ENCODE measurements around the gene MAPKAP1.

MAPKAP1 gene

DNA sequence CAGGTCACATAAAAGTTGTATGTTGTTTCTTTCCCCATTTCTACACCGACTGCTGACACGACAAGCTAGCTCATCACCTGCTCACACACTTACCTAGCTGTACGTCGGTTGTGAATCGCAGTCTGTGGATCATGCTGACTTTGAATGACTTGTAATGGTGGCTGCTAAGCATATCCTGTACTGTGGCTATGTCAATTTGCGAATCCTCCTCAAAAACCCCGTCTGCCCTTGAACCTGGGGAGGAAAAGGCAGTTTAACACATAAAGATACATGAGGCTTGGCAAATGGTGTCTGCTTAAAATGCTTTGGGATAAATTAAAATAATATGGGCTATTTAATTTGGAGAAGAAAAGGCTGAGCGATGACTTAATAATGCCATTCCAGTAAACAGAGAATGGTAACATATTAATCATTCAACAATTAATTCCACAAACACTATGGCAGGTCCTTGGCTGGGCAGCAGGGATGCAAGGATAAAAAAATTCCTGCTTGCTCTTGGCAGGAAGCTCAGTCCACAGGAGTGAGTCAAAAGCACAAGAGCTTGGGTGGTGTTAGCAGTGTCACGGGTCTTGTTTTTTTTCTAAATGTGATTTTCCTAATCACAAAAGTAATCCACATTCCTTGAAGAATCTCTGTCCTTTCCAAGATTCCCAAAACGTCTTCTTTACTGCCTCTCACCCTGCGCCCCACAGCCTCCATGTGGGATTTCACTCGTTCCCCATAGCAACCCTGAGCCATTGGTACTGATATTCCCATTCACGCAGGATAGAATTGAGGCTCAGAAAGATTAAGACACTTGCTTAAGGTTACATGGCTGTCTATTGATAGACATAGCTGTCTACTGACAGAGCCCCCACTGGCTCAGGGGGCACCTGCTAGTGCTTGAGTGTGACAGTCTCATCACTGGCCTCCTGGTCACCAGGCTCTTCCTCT, 222.4 kb downstream of the MAPKAP1 start:
- DNase-seq (ENCODE audit: low spot score) = peak; percentile 27

DNA sequence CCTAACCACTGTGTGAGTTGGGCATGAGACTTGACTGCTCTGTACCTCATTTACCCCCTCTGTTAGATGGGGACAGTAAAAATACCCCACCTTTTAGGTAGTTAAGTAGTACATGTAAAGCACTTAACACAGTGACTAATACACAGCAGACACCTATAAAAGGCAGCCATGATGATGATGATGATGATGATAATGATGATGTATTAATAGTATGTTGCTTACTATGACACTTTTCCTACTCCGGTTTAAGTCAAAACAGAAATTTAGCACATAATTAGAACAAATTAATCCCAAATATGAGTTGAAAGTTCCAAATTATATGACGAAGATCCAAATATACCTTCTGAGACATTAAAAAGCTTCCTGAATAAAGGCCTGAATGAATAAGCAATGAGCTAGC, 223.3 kb downstream of the MAPKAP1 start:
- no peak for DNase-seq (ENCODE audit: low spot score)

GRCh38 chr9:125479846-125480615, 227.0 kb downstream of the MAPKAP1 start:
- DNase-seq (ENCODE audit: low spot score) = no peak

DNA sequence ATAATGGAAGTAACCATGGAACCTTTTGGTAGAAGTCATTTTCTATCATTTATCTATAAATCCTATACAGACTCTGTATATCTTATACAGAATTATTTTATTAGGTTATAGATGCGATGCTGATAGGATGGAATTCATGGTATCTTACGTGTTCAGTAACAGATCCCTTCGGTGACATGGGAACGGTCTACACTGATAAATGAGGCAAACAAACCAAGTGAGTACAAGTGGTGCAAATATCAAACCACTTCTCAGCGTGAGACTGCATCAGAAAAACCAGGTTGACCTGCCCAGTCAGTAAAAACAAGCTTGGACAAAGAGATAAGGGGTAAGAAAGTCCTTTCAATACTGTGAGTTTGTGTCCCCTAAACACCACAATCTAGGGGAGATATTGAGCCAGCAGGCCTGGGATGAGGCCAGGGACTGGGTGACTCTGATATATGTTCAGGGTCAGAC, 229.9 kb downstream of the MAPKAP1 start:
- DNase-seq (ENCODE audit: low spot score) = no peak

DNA sequence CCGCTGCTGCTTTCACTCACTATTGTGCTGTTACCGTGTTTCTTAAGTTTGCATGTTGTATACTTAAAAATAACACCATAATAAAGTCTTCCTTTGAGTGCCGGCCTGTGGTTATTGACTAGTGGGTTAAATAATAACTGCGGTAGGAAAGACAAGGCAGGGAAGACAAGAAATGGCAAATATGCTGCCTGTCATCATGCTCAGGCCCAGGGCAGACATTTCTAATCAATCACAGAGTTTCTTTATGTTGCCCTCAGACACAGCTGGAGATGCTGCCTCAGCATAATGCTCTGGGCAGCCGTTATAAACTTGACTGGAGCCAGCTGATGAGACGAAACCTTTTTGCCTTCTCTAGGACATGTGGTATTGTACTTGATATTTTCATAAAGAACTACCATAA, 230.4 kb downstream of the MAPKAP1 start:
- no peak for DNase-seq (ENCODE audit: low spot score)

- no peak for DNase-seq (ENCODE audit: low spot score)
Measured at GRCh38 chr9:125475385-125475784, 231.6 kb downstream of the MAPKAP1 start.

- peak; percentile 46 for DNase-seq (ENCODE audit: low spot score)
Measured at GRCh38 chr9:125472926-125473701, 233.9 kb downstream of the MAPKAP1 start.

DNA sequence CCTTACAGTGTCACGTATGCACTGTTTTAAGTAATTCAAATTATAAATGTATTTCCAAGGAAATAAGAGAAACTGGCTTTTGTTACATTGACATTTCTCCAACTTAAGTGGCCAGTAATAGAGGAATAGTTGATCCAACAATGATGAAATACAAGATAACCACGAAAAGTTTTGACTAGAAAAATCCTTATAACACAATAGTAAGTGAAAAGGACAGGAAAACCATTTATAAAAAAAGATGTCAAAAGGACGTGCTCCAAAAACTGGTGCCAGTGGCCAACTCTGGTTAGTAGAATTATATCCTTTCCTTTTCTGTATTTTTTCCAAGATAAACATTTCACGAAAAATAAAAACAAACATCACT, 234.5 kb downstream of the MAPKAP1 start:
- no peak for DNase-seq (ENCODE audit: low spot score)

DNA sequence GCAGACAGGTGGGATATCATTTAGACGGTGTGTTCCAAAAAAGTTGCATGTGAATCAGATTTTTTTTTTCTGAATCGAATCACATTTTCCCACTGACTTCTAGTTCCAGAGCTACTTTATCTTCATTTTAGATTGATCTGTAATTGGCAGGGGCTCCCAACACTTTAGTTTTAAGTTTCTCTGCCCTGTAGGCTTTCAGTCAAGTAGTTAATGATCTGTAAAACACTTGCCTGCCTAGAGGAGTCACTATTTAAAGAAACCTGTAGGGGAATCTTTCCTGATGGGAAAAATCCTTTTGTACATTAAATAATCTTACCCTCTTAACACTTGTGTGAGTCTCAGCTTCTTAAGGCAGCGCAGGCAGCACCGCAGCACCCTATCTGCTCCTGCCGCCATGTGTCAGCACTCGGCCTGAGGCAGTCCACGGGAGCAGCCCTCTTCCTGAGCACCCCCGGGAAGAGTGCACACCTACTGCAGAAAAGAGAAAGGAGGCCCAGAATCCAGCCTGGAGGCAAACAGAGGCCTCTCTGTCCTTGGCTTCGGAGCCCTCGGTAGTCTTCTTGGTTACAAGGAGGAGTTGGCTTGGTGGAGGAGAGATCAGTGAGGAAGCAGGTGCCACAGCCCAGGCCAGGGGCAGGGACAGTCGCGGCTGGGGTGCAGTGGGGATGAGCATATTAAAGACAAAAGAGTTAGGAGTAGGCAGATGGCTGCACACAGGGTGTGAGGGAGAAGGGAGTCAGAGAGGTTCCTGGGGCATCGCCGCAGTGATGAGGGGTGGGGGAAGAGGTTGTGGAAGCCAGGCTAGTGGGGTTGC, 236.0 kb downstream of the MAPKAP1 start:
- no peak for DNase-seq (ENCODE audit: low spot score)

DNA sequence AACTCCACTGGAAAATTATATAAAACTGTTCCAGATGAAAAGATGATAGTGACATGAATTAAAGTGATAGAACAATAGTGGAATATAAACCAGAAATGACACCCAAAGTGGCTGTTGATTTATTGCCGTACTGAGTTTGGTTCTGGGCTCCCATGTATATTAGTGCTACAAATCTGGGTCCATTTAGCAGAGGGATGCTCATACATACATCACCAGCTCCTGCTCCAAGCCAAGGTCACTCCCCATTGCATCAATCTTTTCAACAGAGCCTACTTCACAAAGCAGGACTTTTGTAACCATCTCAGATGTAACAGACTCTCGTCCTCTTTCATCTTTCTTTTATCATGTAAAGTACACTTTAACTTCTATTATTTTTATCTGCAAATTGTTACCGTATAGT, 236.8 kb downstream of the MAPKAP1 start:
- no peak for DNase-seq (ENCODE audit: low spot score)

DNA sequence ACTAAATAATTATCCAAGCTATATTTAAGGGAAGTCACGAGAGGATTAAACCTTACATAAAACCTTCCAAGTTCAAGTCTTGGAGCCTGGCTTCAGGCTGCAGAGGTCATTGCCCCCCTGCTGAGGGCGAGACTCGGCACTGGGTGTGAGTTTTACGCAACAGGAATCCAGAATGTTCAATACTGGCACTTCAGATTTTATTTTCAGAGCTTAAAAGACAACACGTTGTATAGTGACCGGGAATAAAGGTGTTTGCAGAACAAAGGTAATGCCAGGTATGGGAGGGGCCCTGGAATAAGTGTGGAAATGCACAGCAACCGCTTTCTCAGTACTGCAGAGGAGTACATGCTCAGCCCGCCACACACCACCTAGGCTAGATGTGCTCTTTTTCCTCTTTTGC, 238.4 kb downstream of the MAPKAP1 start:
- no peak for DNase-seq (ENCODE audit: low spot score)

DNA sequence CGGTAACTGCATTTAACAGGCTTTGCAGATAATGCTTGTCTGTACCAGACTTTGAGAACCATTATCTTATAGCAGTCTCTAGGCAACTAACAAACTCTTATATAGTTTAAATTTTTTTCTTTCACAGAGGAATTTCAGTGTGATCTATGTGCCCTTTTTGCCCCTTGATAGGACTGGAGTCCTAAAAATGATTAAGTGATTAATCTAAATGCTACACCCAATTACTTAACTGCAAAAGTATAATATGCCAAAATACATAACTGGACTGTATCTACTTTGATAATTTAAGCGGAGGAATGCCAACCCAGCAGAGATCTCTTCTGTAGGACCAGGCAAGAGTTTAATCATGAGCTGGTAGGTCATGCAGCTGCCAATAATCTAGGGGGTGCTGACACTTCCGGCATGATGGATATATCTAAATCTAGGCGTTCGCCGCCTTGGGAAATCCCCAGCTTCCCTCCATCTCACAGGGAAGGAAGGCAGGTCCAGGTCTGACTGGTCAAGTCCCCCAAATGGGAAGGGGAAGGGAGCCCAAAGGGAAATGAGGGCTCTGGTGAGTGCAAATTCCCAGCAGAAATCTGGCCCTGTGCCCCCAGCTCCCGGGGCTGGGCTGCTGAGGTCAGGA, 239.8 kb downstream of the MAPKAP1 start:
- DNase-seq (ENCODE audit: low spot score) = no peak

DNA sequence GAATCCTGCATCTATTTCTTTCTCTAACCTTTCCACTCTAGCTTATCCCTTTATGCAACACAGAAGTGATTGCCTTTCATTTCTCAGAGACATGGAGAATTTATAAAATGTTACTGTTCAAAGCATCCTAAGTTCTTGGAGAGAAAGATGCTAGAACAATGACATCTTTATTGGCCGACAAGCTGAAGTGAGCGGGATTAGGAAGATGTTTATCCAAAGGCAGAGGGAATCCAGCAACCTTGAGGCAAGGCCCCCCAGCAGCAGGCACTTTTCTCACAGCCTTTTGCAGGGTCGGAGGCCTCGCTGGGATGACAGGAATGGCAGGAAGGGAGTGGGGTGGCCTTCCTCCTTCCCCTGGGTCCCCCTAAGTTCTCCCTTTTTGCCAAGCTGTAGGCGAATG, 240.6 kb downstream of the MAPKAP1 start:
- DNase-seq (ENCODE audit: low spot score) = no peak

DNA sequence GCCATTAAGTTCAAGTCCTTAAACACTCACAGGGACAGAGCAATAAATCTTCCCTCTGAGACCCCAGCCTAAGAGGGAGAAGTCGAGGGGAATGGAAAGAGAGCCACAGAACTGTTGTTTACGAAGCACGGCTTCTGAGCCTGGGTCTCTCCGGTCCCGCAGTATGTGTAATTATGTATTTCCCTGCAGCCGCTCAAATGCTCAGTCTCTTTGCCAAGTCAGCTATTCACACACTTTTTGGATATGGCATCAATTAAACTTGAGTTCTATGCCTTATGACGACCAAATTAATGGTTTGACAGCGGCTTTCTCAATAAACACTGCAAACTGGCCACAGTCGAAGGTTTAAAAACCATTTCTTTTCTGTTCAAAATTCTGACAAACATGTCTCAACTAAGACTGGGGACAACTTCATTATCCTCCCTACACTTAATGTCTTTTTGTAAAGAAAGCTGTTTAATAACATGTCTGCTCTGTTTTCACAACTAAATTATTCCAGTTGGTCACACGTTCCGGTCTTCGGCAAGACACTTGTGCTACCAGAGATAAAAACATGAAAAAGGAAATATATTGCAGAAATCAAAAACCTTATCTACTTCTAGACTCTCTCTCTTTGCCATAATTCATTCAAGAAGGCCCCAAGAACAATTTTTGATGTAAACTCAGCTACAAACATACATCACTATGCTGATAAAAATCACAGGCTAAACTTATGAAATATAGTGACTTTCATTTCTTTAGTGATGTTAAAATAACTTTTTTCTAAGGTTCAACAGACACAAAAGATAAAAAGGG, 242.2 kb downstream of the MAPKAP1 start:
- DNase-seq (ENCODE audit: low spot score) = no peak

DNA sequence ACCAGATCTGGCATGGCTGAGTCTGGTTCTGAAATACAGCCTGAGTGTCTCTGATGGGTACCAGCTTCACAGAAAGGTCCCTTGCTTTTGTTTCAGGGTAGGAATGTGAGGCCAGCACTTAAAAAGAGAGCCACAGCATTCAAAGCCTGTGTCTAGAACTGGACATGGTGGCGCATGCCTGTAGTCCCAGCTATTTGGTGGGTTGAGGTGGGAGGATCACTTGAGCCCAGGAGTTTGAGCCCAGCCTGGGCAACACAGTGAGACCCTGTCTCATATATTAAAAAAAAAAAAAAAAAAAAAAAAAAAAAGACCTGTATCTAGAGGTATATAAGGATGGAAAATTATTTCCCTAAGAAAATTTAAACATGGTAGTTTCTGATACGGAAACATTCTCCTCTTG, 243.1 kb downstream of the MAPKAP1 start:
- DNase-seq (ENCODE audit: low spot score) = no peak

- DNase-seq (ENCODE audit: low spot score) = peak; percentile 51
Measured at GRCh38 chr9:125462861-125463291, 244.1 kb downstream of the MAPKAP1 start.

GRCh38 chr9:125461636-125462190, 245.3 kb downstream of the MAPKAP1 start:
- no peak for DNase-seq (ENCODE audit: low spot score)

DNA sequence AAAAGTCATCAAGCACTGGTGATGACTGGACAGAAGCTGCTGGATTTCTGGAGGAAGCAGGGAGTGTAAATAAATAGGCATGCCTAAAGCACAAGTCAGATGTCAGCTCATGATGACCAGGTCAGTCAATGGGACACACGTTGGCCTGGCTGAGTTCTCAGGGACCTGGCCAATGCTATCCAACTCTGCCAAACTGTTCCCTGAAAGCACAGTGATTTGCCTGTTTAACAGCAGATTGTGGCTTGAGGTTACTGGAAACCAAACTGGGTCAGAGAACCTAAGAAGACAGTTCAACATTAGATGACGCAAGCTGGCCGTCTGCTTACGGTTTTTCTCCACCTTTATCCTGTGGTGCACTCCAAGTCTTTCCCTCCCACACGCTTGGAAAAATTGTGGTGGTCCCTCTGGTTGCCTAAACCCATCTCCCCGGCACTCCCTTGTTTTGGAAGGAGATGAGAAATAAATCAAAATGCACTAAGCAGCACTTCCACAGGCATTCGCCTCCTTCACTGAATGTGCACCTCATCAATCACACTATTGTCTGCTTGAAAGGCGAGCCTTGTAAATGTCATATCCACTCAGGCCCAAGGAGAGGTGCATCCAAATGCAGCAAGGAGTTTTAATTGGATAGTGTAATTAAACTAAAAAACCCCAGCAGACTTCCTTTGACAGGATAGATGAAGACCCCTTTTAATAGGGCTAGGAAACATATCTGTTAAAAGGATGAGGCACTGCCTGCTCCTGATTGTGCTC, 245.9 kb downstream of the MAPKAP1 start:
- no peak for DNase-seq (ENCODE audit: low spot score)

DNA sequence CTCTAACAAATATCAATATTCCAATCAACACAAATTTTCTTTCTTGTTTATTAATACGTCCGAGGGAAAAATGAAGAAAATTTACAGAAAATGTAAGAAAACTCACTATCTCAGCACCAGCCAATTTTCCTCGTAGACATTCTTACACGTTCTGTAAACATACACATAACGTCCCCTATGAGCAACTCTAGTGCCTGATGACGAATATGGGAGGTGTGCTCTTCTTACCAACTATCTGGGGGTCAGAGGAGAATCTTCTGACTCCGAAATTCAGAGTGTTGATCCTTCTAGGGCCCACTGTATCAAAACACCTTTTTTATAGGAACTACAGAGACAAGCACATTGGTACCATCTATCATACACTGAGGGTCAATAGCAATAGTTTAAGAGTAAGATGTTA, 246.7 kb downstream of the MAPKAP1 start:
- DNase-seq (ENCODE audit: low spot score) = no peak
